ENCODE measurements around the gene TSPEAR.

- TF ChIP-seq CTCF (conservative IDR thresholded peaks at IDR 0.05; ENCODE audit: low read length) (no peak), EZH2phosphoT487 (IDR thresholded peaks at IDR 0.05; ENCODE audit: borderline replicate concordance, low read depth, low read length) (no peak)
Measured at GRCh38 chr21:44644878-44645277, 66.5 kb downstream of the TSPEAR start.

All from OCI-LY7 (cell line).